ENCODE measurements around the gene PACRG.
"Not testable (repeated sequence)": the region's sequence is repeated elsewhere in the genome, so short reads cannot be mapped to it uniquely, and the experiment has no call there.

The PACRG gene

DNA sequence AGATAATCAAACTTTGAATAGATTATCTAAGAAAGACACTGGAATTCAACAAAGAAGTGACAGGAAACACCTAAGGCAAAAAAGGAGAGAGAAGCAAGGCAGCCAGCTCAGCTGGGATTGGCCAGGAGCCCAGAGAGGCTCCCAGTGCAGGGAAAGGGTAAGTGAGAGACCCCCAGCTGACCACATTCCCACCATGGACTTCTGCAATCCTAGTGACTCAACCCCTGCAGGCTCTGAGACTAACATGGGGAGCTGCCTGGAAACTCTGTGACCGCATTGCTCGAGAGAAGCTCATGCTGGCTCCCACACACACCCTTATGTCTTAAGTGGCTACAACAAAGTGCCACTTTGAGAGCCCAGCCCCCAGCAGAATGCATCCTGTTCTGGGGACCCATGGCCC lies 215.1 kb downstream of the PACRG start:
- DNase-seq (ENCODE audit: low read depth): no peak

DNA sequence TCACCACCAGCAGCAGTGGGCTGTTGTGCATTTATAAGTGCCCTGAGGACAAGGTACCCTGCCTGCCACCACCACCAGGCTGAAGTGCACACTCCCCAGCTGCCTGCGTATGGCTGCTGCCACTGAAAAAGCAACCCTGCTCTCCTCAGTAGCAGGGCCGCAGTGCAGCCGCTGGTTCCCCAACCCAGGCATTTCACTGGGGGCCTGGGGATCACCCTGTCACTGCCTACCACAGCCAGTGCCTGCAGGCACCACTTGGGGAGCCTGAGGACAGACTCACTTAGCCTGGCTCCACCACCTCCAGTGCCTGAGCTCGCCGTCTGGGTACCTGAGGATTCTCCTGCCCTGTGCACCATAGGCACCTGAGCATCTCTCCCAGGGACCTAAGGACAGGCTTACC lies 215.6 kb downstream of the PACRG start:
- DNase-seq (ENCODE audit: low read depth): no peak

- DNase-seq (ENCODE audit: low read depth): no peak
Measured at GRCh38 chr6:162951164-162951743, 223.5 kb downstream of the PACRG start.

DNA sequence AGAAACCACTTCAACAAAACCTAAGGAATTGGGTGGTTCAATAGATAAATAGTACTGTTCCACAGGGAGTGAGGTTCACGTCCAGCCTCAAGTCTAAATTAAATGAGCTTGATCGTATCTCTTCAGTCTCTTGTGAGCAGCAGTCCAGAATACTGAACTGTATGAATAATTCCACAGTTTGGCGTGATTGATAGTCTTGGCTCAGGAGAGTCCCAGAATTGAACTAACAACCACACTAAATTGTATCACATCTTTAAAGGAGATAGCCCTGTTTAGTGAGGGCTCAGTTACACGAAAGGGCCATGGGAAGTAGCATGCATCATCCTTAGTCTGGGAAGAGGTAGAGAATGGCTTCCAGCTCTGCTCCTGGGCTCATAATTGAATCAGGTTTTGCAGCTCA lies 224.6 kb downstream of the PACRG start:
- DNase-seq (ENCODE audit: low read depth): no peak

DNA sequence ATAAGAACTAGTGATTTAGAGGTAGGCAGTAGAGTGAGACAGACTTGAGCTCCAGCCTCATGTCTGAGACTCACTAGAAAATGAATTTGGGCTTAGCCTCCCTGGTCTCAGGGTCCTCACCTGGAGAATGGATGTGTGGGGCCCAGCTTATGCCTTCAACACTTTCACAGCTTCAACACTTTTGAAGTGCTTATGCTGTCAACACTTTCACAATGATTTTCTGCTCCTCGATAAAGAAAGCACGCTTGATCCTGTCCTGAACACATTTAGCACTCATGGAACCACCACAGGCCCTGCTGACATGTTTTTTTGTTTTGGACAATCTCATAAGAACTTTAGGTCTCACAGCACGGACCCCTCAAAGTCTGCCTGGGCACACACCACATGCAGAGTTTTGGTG lies 229.3 kb downstream of the PACRG start:
- DNase-seq (ENCODE audit: low read depth): no peak

DNA sequence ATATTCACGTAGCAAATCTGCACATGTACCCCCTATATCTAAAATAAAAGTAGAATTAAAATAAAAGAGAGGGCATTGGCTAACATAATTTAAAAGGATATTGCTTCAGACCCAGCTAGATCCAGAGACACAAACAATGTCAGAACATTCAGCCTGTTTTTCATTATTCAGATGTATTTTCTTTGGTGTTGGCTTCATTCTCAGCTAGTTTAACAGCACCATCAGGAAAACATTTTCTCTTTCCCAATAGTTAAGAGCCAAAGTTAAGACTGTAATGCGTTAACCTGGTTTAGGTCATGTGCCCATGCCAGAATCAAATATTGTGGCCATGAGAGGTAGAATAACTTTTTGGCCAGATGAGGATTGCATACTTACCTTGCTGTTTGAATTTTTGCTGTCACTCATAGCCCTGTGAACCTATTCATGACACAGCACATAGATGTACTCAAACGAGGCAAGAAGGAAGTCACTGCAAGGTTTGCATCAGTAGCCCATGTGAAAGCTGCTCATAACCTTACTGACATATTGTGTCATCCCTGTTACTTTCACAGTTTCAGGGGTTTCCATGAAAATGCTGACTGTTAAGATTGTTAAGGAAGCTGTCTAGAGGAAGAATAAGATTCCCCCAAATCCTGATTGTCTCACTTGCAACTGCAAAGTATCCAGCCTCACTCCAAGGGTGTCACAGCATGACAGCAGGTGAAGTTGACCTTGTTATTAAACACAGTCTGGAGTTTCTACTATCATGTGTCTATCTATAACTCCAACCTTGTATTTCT lies 233.1 kb downstream of the PACRG start:
- no peak for DNase-seq (ENCODE audit: low read depth)

GRCh38 chr6:162962093-162962492 lies 234.3 kb downstream of the PACRG start:
- DNase-seq (ENCODE audit: low read depth): no peak

DNA sequence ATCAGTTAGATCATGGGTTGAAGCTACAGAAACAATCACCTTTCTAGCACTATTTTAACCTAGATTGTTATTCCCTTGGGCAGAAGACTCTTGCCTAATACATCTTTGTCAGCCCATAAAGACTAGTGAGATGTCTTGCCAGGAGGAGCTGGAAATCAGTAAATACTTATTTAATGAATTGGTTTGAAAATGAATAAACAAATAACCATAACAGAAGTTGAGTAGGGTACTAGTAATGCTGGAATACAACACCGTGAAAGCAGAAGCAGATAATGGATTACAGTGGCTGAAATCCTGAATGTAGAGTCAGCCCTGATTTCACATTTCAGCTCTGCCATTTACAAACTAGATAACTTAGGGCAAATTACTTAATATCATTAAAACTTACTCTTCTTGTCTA lies 236.1 kb downstream of the PACRG start:
- DNase-seq (ENCODE audit: low read depth): no peak

- DNase-seq (ENCODE audit: low read depth): peak; percentile 87
Measured at GRCh38 chr6:162964488-162965140, 236.8 kb downstream of the PACRG start.

DNA sequence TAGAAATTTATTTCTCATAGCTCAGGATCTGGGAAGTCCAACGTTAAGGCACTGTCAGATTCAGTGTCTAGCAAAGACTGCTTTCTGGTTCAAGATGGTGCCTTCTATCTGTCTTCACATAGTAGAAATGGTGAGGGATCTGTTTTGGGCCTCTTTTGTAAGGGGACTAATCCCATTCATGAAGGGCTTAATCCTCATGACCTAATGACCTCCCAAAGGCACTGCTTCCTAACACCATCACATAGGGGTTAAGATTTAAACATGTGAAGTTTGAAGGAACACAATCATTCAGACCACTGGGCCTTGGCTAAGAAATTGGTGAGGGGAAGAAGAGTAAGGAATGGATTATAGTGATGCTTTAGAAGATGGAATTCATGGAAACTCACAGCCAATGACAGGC lies 237.6 kb downstream of the PACRG start:
- no peak for DNase-seq (ENCODE audit: low read depth)

GRCh38 chr6:162970246-162970645 lies 242.5 kb downstream of the PACRG start:
- no peak for DNase-seq (ENCODE audit: low read depth)

GRCh38 chr6:162971356-162971755 lies 243.6 kb downstream of the PACRG start:
- DNase-seq (ENCODE audit: low read depth): no peak

DNA sequence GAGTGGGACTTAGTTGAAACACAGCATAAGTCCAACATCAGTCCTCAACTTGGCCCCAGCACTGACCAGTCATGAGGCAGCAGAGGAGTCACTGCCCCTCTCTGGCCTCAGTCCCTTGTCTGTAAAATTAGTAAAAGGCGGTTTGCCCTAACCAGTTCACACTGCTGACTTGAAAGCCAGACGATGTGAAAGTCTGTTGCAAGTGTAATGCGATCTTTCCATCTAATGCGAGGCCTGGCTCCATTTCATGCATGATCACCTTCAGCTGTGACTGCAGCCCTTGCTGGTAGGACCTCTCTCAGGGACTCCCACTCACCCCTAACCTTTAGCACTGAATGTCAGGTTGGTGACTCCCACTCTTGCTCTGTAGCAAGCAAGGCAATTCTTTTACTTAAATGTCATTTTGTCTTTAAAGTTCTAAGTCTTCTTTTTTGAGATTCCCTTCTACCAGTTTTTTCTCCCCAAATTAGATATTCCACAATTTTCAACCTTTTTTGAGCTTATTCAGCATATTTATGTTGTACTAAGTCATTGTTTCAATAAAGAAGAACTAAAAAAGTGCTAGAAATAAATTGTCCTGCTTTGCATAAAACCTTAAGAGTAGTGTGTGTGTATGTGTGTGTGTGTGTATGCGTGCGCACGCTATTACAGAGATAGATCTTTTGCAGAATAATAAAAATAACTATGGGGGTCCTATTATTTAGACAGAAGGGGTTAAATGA lies 245.5 kb downstream of the PACRG start:
- DNase-seq (ENCODE audit: low read depth): no peak

DNA sequence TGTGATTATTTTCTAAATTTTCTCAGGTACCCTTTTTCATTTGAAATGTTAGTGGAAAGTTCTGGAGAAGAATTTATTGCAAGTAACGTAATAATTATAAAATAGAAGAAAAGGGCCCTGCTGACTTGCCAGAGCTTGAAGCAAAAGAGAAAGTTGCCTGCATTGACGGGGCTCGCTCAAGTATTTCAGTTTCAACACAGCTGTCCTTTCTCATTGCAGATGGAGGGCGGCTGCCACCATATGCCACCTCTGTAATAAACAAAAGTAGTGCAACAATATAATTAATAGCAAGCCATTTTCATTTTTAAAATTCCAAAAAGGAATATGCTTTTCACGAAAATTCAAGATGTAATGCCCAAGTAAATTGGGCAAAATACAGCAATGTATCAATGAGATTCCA lies 246.2 kb downstream of the PACRG start:
- no peak for DNase-seq (ENCODE audit: low read depth)

- no peak for DNase-seq (ENCODE audit: low read depth)
Measured at GRCh38 chr6:162974685-162975084, 246.9 kb downstream of the PACRG start.

DNA sequence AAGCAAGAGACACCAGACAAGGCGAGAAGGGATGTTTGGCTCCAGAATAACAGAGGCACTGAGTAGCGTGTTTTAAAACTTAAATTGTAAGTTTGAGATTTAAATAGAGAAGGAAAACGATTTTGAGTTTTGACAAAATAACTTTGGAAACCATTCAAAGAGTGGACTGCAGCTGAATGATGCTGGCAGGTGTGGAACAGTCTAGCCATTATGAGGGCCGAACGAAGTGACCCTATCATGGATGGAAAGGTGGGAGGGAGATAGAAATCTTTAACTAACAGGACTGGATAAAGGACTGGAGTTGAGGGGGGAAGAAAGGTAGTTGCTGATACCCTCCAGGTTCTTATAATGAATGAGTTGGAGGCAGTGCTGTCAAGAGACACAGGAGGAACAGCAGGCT lies 248.4 kb downstream of the PACRG start:
- no peak for DNase-seq (ENCODE audit: low read depth)

- not testable (repeated sequence) for DNase-seq (ENCODE audit: low read depth)
Measured at GRCh38 chr6:162983234-162983633, 255.5 kb downstream of the PACRG start.

DNA sequence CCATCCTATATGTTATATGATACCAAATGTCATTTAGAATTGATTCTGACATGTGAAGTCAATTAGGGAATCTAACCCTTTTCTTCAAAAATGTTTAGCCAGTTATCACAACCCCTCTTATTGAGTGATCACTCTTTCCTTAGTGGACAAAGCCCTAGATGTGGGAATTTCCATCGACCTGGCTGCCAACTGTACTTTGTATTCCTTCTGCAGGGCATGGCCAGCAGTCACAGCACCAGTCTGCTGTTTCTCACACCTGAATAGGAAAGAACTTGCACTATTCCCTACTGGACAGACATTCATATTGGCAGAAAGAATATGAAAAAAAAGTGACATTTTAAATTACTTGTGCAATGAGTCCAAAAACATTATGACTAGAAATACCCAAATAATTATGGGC lies 271.0 kb downstream of the PACRG start:
- DNase-seq (ENCODE audit: low read depth): no peak

- DNase-seq (ENCODE audit: low read depth): peak; percentile 22
Measured at GRCh38 chr6:162999575-163000285, 272.0 kb downstream of the PACRG start.

DNA sequence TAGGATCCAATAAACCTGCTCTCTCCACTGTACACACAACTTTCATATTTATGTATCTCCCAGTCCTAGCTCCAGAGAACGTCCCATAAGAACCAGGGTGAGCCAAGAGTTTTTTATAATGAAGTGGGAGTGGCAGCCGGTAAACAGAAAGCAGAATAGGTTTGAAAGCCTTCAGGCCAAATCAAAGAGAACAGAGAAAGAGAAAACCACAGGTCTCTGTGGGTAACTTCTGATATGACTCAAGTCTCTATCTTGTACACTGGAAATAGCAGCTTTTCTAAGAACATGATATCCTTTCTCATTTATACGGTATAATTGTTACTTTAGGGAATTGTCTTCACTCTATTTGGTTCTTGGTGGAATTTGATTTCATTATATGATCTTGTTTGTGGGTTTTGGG lies 273.6 kb downstream of the PACRG start:
- DNase-seq (ENCODE audit: low read depth): no peak

- no peak for DNase-seq (ENCODE audit: low read depth)
Measured at GRCh38 chr6:163008186-163008585, 280.4 kb downstream of the PACRG start.

- no peak for DNase-seq (ENCODE audit: low read depth)
Measured at GRCh38 chr6:163008626-163009025, 280.9 kb downstream of the PACRG start.
